Panc1 (cell line): ENCODE measurements around the gene DNAJC13.

Experiments
- CTCF ChIP-seq: fragments of 450-650 bp; IDR thresholded peaks from 2 replicates; pipeline ENCODE4 v1.5.1; 2017; ENCODE audit warnings: mild to moderate bottlenecking
- SIN3A ChIP-seq: IDR thresholded peaks from 2 replicates; pipeline ENCODE4 v1.6.1; 2012; ENCODE audit warnings: low read depth, mild to moderate bottlenecking, low read length, moderate library complexity, borderline replicate concordance; ENCODE audit not compliant: insufficient read depth

- no peak for TF ChIP-seq CTCF
- TF ChIP-seq SIN3A: no peak
Measured at GRCh38 chr3:132545471-132545870, 128.2 kb downstream of the DNAJC13 start.
